RWPE2 (cell line): ENCODE results near the gene FABP1.

ENCODE experiments used
- ATAC-seq: fragments of 200-7000 bp; cut with Tn5 transposase; 3 replicates; pipeline ENCODE4 v1.9.1; 2021; ENCODE audit warnings: low read depth
- DNase-seq: peaks from one replicate; pipeline ENCODE4 v3.0.0-alpha.2; 2020; ENCODE audit warnings: low spot score
- H3K27ac ChIP-seq: fragments of 450-650 bp; 2 replicates; pipeline ENCODE4 v1.5.1; 2017; ENCODE audit warnings: mild to moderate bottlenecking; ENCODE audit not compliant: poor library complexity, severe bottlenecking
- H3K27me3 ChIP-seq: fragments of 250-450 bp; sonication (Bioruptor Pico); 2 replicates; pipeline ENCODE4 v1.5.1; 2021; ENCODE audit warnings: mild to moderate bottlenecking, moderate library complexity; ENCODE audit not compliant: insufficient read depth, poor library complexity, severe bottlenecking
- H3K36me3 ChIP-seq: fragments of 250-450 bp; sonication (Bioruptor Pico); 2 replicates; pipeline ENCODE4 v1.5.1; 2020; ENCODE audit warnings: low read depth, mild to moderate bottlenecking, moderate library complexity
- H3K4me1 ChIP-seq: fragments of 250-450 bp; sonication (Bioruptor Pico); 2 replicates; pipeline ENCODE4 v1.5.1; 2021; ENCODE audit warnings: mild to moderate bottlenecking, moderate library complexity; ENCODE audit not compliant: insufficient read depth, poor library complexity, severe bottlenecking
- H3K4me3 ChIP-seq: fragments of 250-450 bp; sonication (Bioruptor Pico); 2 replicates; pipeline ENCODE4 v1.5.1; 2021; ENCODE audit warnings: mild to moderate bottlenecking, moderate library complexity; ENCODE audit not compliant: severe bottlenecking
- H3K9me3 ChIP-seq: fragments of 250-450 bp; sonication (Bioruptor Pico); 2 replicates; pipeline ENCODE4 v1.5.1; 2021; ENCODE audit warnings: mild to moderate bottlenecking, moderate library complexity; ENCODE audit not compliant: severe bottlenecking
- CTCF ChIP-seq: fragments of 450-650 bp; IDR thresholded peaks from one replicate; pipeline ENCODE4 v1.5.1; 2017; ENCODE audit warnings: mild to moderate bottlenecking, moderate library complexity; ENCODE audit not compliant: poor library complexity, severe bottlenecking

Gene FABP1

GRCh38 chr2:88139804-88140203 is 11.9 kb upstream of the FABP1 start:
- DNase-seq = no peak
- Histone ChIP-seq H3K27ac (no peak overlapping the region), H3K36me3 (no peaks in the 10 kb centered on the region), H3K27me3 (peaks cover 5% of the 10 kb centered on the region), H3K9me3 (no peaks in the 10 kb centered on the region), H3K4me3 (no peak overlapping the region), H3K4me1 (no peaks in the 10 kb centered on the region)
- ATAC-seq = no peak
- no peak for TF ChIP-seq CTCF

GRCh38 chr2:88139203-88139702 is 11.4 kb upstream of the FABP1 start:
- no peak for TF ChIP-seq CTCF
- peaks cover 5% of the 10 kb centered on the region for H3K27me3 ChIP-seq
- no peaks in the 10 kb centered on the region for H3K4me1 ChIP-seq
- no peak overlapping the region for H3K27ac ChIP-seq
- no peaks in the 10 kb centered on the region for H3K36me3 ChIP-seq
- no peaks in the 10 kb centered on the region for H3K9me3 ChIP-seq
- ATAC-seq (no peak), DNase-seq (no peak)
- no peak overlapping the region for H3K4me3 ChIP-seq

- ATAC-seq (no peak), DNase-seq (no peak)
- Histone ChIP-seq H3K4me1 (no peaks in the 10 kb centered on the region), H3K4me3 (no peak overlapping the region), H3K9me3 (no peaks in the 10 kb centered on the region), H3K36me3 (no peaks in the 10 kb centered on the region), H3K27me3 (peaks cover 5% of the 10 kb centered on the region), H3K27ac (no peak overlapping the region)
- TF ChIP-seq CTCF = no peak
Observed at GRCh38 chr2:88137833-88138232, 10.0 kb upstream of the FABP1 start.

GRCh38 chr2:88136817-88137216 is 9.0 kb upstream of the FABP1 start:
- no peak for ATAC-seq
- H3K9me3 ChIP-seq = no peaks in the 10 kb centered on the region
- H3K4me3 ChIP-seq = no peak overlapping the region
- no peak for DNase-seq
- peaks cover 5% of the 10 kb centered on the region for H3K27me3 ChIP-seq
- no peak overlapping the region for H3K27ac ChIP-seq
- H3K36me3 ChIP-seq = no peaks in the 10 kb centered on the region
- no peak for TF ChIP-seq CTCF
- H3K4me1 ChIP-seq = no peaks in the 10 kb centered on the region

- Histone ChIP-seq H3K9me3 (no peaks in the 10 kb centered on the region), H3K4me1 (no peaks in the 10 kb centered on the region), H3K36me3 (no peaks in the 10 kb centered on the region), H3K27ac (no peak overlapping the region), H3K27me3 (peaks cover 5% of the 10 kb centered on the region), H3K4me3 (no peak overlapping the region)
- DNase-seq (no peak), ATAC-seq (no peak)
- TF ChIP-seq CTCF = no peak
Observed at GRCh38 chr2:88133875-88134274, 6.0 kb upstream of the FABP1 start.
